Measurements from ENCODE around the gene CERS6.
A peak's percentile ranks its signal among the peaks of the same experiment; 100 is the strongest.

DNA sequence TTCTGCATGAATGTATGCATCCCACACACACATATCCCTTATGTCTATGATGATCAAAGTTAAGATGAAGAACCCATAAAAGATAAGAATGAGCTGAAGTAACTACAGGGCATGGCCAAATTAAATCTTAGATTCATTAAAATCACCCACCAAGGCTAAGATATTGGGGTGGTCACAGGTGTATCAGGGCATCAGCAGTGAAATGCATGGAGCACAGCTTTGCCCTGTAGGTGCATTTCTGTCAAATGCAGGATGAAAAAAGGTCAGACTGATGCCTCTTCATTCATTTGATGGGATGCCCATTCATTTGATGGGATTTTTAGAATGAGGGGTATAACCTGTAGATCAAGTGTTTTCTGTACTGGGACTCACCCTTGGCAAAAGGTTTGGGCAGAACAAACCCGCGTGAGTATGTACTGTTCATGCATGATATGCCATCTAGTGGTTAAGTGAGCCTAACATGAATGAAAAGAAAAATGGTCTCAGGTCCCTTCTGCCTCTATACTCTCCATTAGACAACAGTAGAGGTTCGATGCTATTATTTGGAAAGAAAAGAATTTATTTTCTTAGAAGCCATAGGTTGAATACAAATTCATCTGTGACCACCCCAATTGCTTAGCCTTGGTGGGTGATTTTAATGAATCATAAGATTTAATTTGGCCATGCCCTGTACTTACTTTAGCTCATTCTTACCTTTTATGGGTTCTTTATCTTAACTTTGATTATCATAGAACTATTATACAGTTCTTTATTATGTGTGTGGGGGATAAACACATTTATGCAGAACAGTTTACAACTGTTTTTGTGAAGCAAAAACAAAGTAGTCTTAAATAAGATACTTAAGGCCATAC is 303.1 kb downstream of the CERS6 start:
- TF ChIP-seq, protein P1, sequence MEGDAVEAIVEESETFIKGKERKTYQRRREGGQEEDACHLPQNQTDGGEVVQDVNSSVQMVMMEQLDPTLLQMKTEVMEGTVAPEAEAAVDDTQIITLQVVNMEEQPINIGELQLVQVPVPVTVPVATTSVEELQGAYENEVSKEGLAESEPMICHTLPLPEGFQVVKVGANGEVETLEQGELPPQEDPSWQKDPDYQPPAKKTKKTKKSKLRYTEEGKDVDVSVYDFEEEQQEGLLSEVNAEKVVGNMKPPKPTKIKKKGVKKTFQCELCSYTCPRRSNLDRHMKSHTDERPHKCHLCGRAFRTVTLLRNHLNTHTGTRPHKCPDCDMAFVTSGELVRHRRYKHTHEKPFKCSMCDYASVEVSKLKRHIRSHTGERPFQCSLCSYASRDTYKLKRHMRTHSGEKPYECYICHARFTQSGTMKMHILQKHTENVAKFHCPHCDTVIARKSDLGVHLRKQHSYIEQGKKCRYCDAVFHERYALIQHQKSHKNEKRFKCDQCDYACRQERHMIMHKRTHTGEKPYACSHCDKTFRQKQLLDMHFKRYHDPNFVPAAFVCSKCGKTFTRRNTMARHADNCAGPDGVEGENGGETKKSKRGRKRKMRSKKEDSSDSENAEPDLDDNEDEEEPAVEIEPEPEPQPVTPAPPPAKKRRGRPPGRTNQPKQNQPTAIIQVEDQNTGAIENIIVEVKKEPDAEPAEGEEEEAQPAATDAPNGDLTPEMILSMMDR (IDR thresholded peaks at IDR 0.05) = peak; percentile 71
- TF ChIP-seq, protein P2, sequence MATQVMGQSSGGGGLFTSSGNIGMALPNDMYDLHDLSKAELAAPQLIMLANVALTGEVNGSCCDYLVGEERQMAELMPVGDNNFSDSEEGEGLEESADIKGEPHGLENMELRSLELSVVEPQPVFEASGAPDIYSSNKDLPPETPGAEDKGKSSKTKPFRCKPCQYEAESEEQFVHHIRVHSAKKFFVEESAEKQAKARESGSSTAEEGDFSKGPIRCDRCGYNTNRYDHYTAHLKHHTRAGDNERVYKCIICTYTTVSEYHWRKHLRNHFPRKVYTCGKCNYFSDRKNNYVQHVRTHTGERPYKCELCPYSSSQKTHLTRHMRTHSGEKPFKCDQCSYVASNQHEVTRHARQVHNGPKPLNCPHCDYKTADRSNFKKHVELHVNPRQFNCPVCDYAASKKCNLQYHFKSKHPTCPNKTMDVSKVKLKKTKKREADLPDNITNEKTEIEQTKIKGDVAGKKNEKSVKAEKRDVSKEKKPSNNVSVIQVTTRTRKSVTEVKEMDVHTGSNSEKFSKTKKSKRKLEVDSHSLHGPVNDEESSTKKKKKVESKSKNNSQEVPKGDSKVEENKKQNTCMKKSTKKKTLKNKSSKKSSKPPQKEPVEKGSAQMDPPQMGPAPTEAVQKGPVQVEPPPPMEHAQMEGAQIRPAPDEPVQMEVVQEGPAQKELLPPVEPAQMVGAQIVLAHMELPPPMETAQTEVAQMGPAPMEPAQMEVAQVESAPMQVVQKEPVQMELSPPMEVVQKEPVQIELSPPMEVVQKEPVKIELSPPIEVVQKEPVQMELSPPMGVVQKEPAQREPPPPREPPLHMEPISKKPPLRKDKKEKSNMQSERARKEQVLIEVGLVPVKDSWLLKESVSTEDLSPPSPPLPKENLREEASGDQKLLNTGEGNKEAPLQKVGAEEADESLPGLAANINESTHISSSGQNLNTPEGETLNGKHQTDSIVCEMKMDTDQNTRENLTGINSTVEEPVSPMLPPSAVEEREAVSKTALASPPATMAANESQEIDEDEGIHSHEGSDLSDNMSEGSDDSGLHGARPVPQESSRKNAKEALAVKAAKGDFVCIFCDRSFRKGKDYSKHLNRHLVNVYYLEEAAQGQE (IDR thresholded peaks at IDR 0.05; ENCODE audit: insufficient read depth in 1 of 2, low read depth in 2 of 2, low read length in 1 of 2) = no peak
- no peak for TF ChIP-seq SIN3A (IDR thresholded peaks at IDR 0.05; ENCODE audit: borderline replicate concordance, insufficient read depth, low read depth, low read length)
